Smooth muscle cell of the brain vasculature (primary cell): ENCODE data around the gene DCK.

ENCODE experiments used
- DNase-seq: peaks from one replicate; pipeline ENCODE4 v3.0.0-alpha.2; 2012; ENCODE audit warnings: low read depth, low spot score

The DCK gene

GRCh38 chr4:71063711-71064110 lies 70.3 kb downstream of the DCK start:
- no peak for DNase-seq

- no peak for DNase-seq
These were observed 71.1 kb downstream of the DCK start for GRCh38 chr4:71064521-71064920.

GRCh38 chr4:71065991-71066510 lies 72.6 kb downstream of the DCK start:
- no peak for DNase-seq

- peak; percentile 1 for DNase-seq
These were observed 73.6 kb downstream of the DCK start for GRCh38 chr4:71066737-71067716.

- no peak for DNase-seq
These were observed 75.6 kb downstream of the DCK start for GRCh38 chr4:71069063-71069462.

GRCh38 chr4:71070015-71070414 lies 76.6 kb downstream of the DCK start:
- DNase-seq: no peak

- peak; percentile 13 for DNase-seq
These were observed 81.2 kb downstream of the DCK start for GRCh38 chr4:71074452-71075299.
